GM19099 (cell line): ENCODE results near the gene ZDHHC14.

Source experiments
- POLR2A ChIP-seq: IDR thresholded peaks from 3 replicates; pipeline ENCODE4 v1.6.1; 2011; ENCODE audit warnings: low read depth; ENCODE audit not compliant: insufficient read length; ENCODE audit errors: extremely low read depth

ZDHHC14 gene

GRCh38 chr6:157519255-157520116 is 138.5 kb downstream of the ZDHHC14 start:
- no peak for TF ChIP-seq POLR2A

- TF ChIP-seq POLR2A = no peak
Measured at GRCh38 chr6:157520117-157520406, 139.1 kb downstream of the ZDHHC14 start.

GRCh38 chr6:157520596-157521361 is 139.8 kb downstream of the ZDHHC14 start:
- no peak for TF ChIP-seq POLR2A

- TF ChIP-seq POLR2A = no peak
Measured at GRCh38 chr6:157521362-157522335, 140.7 kb downstream of the ZDHHC14 start.

GRCh38 chr6:157522472-157522871 is 141.5 kb downstream of the ZDHHC14 start:
- no peak for TF ChIP-seq POLR2A

GRCh38 chr6:157524735-157525134 is 143.7 kb downstream of the ZDHHC14 start:
- no peak for TF ChIP-seq POLR2A

- TF ChIP-seq POLR2A = no peak
Measured at GRCh38 chr6:157525292-157525889, 144.4 kb downstream of the ZDHHC14 start.

GRCh38 chr6:157525918-157526425 is 145.0 kb downstream of the ZDHHC14 start:
- no peak for TF ChIP-seq POLR2A

GRCh38 chr6:157527471-157527907 is 146.5 kb downstream of the ZDHHC14 start:
- TF ChIP-seq POLR2A = no peak

- no peak for TF ChIP-seq POLR2A
Measured at GRCh38 chr6:157528931-157529653, 148.1 kb downstream of the ZDHHC14 start.

GRCh38 chr6:157529654-157530039 is 148.7 kb downstream of the ZDHHC14 start:
- TF ChIP-seq POLR2A = no peak

GRCh38 chr6:157530126-157530525 is 149.1 kb downstream of the ZDHHC14 start:
- no peak for TF ChIP-seq POLR2A

GRCh38 chr6:157530724-157531168 is 149.8 kb downstream of the ZDHHC14 start:
- no peak for TF ChIP-seq POLR2A

GRCh38 chr6:157531169-157531985 is 150.4 kb downstream of the ZDHHC14 start:
- TF ChIP-seq POLR2A = no peak
